Right lung (tissue), 5 donors: ENCODE measurements around the gene MIF. TPM values are rescaled to one million over a fixed set of nuclear protein-coding genes. Genes with fewer than 3 reads are reported as not detected.
"Not testable (repeated sequence)": the region's sequence is repeated elsewhere in the genome, so short reads cannot be mapped to it uniquely, and the experiment has no call there.

Source experiments
- DNase-seq, 2 donors: peaks; one replicate each; pipeline ENCODE4 v3.0.0-alpha.2; 2013
- polyA plus RNA-seq, 5 donors: library from polyadenylated mRNA; unstranded; fragments of 120-200 nt; gene quantifications; one replicate each; pipeline versions ENCODE4 v1.2.1 to v1.2.3, GENCODE V29; 2013; ENCODE audit warnings: inconsistent platforms in 1 of 5, low replicate concordance in 1 of 5; ENCODE audit not compliant: insufficient read length in 5 of 5, insufficient read depth in 1 of 5

Gene MIF
- polyA plus RNA-seq, 5 donors: 112 to 314 (median 160) TPM

- DNase-seq: no peak
Observed at GRCh38 chr22:23922921-23923320, 28.7 kb downstream of the MIF start.

GRCh38 chr22:23925020-23925606 is 30.9 kb downstream of the MIF start:
- DNase-seq: no peak

- DNase-seq: no peak
Observed at GRCh38 chr22:23926561-23926960, 32.4 kb downstream of the MIF start.

GRCh38 chr22:23938328-23939016 is 44.3 kb downstream of the MIF start:
- DNase-seq: peak in 1 of 2 donors; percentile 16

- DNase-seq: no peak
Observed at GRCh38 chr22:23939017-23939357, 44.8 kb downstream of the MIF start.

- DNase-seq: not testable (repeated sequence)
Observed at GRCh38 chr22:23940166-23940565, 46.0 kb downstream of the MIF start.

Other genes with a start within 250 kb of the MIF start
- 1 to 10 TPM; 2.7 to 5.0 (median 4.1) TPM for gene RGL4, start 203.4 kb upstream of the MIF start, polyA plus RNA-seq
- gene ZNF70, start 143.3 kb upstream of the MIF start, polyA plus RNA-seq: 10 to 100 TPM in 1 of 5 donors, 1 to 10 TPM in 4; 6.8 to 10.0 (median 7.1) TPM
- under 1 TPM in 3 of 5 donors, not detected in 2; 0.61 to 0.91 (median 0.76) TPM for gene VPREB3, start 140.0 kb upstream of the MIF start, polyA plus RNA-seq
- 1 to 10 TPM; 3.7 to 8.6 (median 7.2) TPM for gene C22orf15, start 131.4 kb upstream of the MIF start, polyA plus RNA-seq
- 10 to 100 TPM; 18.4 to 38.4 (median 24.0) TPM for gene CHCHD10, start 126.4 kb upstream of the MIF start, polyA plus RNA-seq
- 10 to 100 TPM in 2 of 5 donors, 1 to 10 TPM in 3; 7.5 to 12.5 (median 9.4) TPM for gene MMP11, start 121.5 kb upstream of the MIF start, polyA plus RNA-seq
- 100 to 1,000 TPM; 142 to 157 (median 143) TPM for gene SMARCB1, start 107.4 kb upstream of the MIF start, polyA plus RNA-seq
- gene DERL3, start 55.4 kb upstream of the MIF start, polyA plus RNA-seq: 1 to 10 TPM; 3.5 to 5.3 (median 3.9) TPM
- gene SLC2A11, start 36.5 kb upstream of the MIF start, polyA plus RNA-seq: 10 to 100 TPM; 14.9 to 24.0 (median 19.8) TPM
- gene GSTT2B, start 66.8 kb downstream of the MIF start, polyA plus RNA-seq: 10 to 100 TPM in 2 of 5 donors, 1 to 10 TPM in 3; 7.1 to 23.0 (median 9.4) TPM
- 10 to 100 TPM in 3 of 5 donors, 1 to 10 TPM in 2; 7.1 to 10.8 (median 10.1) TPM for gene DDTL, start 72.5 kb downstream of the MIF start, polyA plus RNA-seq
- 10 to 100 TPM; 46.9 to 87.1 (median 62.7) TPM for gene DDT, start 80.1 kb downstream of the MIF start, polyA plus RNA-seq
- gene GSTT2, start 85.8 kb downstream of the MIF start, polyA plus RNA-seq: 1 to 10 TPM in 3 of 5 donors, not detected in 2; 1.5 to 2.0 (median 1.9) TPM
- under 1 TPM in 2 of 5 donors, not detected in 3; 0.05 to 0.12 TPM for gene GSTT4, start 111.1 kb downstream of the MIF start, polyA plus RNA-seq
- 100 to 1,000 TPM in 2 of 5 donors, 10 to 100 TPM in 3; 68.9 to 132 (median 78.6) TPM for gene CABIN1, start 116.9 kb downstream of the MIF start, polyA plus RNA-seq